Caki2 (cell line): Measurements from ENCODE around the gene PTPN3. TPM values are rescaled to one million over a fixed set of nuclear protein-coding genes. Genes with fewer than 3 reads are reported as not detected.

Experiments
- DNase-seq: peaks from one replicate; pipeline ENCODE4 v3.0.0-alpha.2; 2015; ENCODE audit warnings: low read depth
- in situ Hi-C: cut with HindIII; loops from 2 replicates; pipeline ENCODE4 v1.10.0; 2016; ENCODE audit warnings: low sequenced_read_pairs, low pct_unique_long_range_greater_than_20kb, mixed read lengths
- total RNA-seq: library from RNA; depleted of rRNA; stranded (reverse); fragments of >200 nt; shearing (Covaris generic); gene quantifications from 2 replicates; pipeline ENCODE4 v1.2.3, GENCODE V29; 2014; ENCODE audit warnings: low replicate concordance

PTPN3 gene
- total RNA-seq, 1 experiment from 2014 or later: 14.8 TPM

GRCh38 chr9:109440797-109441287 lies 57.3 kb downstream of the PTPN3 start:
- in situ Hi-C loops: no loop called here
- peak; percentile 73 for DNase-seq

- in situ Hi-C loops: no loop called here
- DNase-seq: no peak
Observed at GRCh38 chr9:109440117-109440515, 58.0 kb downstream of the PTPN3 start.

GRCh38 chr9:109439378-109440116 lies 58.6 kb downstream of the PTPN3 start:
- in situ Hi-C loops: no loop called here
- DNase-seq: no peak

GRCh38 chr9:109437286-109437685 lies 60.8 kb downstream of the PTPN3 start:
- DNase-seq: no peak
- in situ Hi-C loops: no loop called here

GRCh38 chr9:109436071-109436470 lies 62.0 kb downstream of the PTPN3 start:
- no peak for DNase-seq
- in situ Hi-C loops: no loop called here

- no peak for DNase-seq
- in situ Hi-C loops: no loop called here
Observed at GRCh38 chr9:109433476-109433875, 64.6 kb downstream of the PTPN3 start.

GRCh38 chr9:109430231-109430630 lies 67.9 kb downstream of the PTPN3 start:
- in situ Hi-C loops: no loop called here
- no peak for DNase-seq

GRCh38 chr9:109428854-109429253 lies 69.3 kb downstream of the PTPN3 start:
- in situ Hi-C loops: no loop called here
- DNase-seq: no peak

GRCh38 chr9:109427886-109428285 lies 70.2 kb downstream of the PTPN3 start:
- in situ Hi-C loops: no loop called here
- no peak for DNase-seq

- in situ Hi-C loops: no loop called here
- DNase-seq: no peak
Observed at GRCh38 chr9:109426626-109427402, 71.3 kb downstream of the PTPN3 start.

- in situ Hi-C loops: no loop called here
- DNase-seq: no peak
Observed at GRCh38 chr9:109424618-109425017, 73.5 kb downstream of the PTPN3 start.

- in situ Hi-C loops: no loop called here
- no peak for DNase-seq
Observed at GRCh38 chr9:109423877-109424276, 74.2 kb downstream of the PTPN3 start.

- in situ Hi-C loops: no loop called here
- no peak for DNase-seq
Observed at GRCh38 chr9:109422641-109423040, 75.5 kb downstream of the PTPN3 start.

- no peak for DNase-seq
- in situ Hi-C loops: no loop called here
Observed at GRCh38 chr9:109421026-109421970, 76.8 kb downstream of the PTPN3 start.

GRCh38 chr9:109419531-109419930 lies 78.6 kb downstream of the PTPN3 start:
- DNase-seq: no peak
- in situ Hi-C loops: no loop called here

GRCh38 chr9:109418827-109419226 lies 79.3 kb downstream of the PTPN3 start:
- in situ Hi-C loops: no loop called here
- DNase-seq: no peak

- no peak for DNase-seq
Observed at GRCh38 chr9:109417585-109418544, 80.2 kb downstream of the PTPN3 start.

More at GRCh38 chr9:109417585-109418544, 80.2 kb downstream of the PTPN3 start:
- in situ Hi-C loops: no loop called here
